Measurements from ENCODE around the gene SCN7A. TPM values are rescaled to one million over a fixed set of nuclear protein-coding genes. Genes with fewer than 3 reads are reported as not detected.

SCN7A gene
- total RNA-seq, 1 donor from 2014 or later: 15.0 TPM

GRCh38 chr2:166513952-166514351 lies 19.9 kb upstream of the SCN7A start:
- Histone ChIP-seq H3K36me3 (no peaks in the 10 kb centered on the region), H3K9me3 (no peaks in the 10 kb centered on the region), H3K4me1 (no peaks in the 10 kb centered on the region), H3K27ac (no peak overlapping the region), H3K27me3 (no peaks in the 10 kb centered on the region), H3K4me3 (no peak overlapping the region)
- intact Hi-C loops (cut with DNase I): no loop called here
- DNase-seq (ENCODE audit: extremely low spot score in 2 of 2): no peak
- TF ChIP-seq CTCF (IDR thresholded peaks at IDR 0.05): no peak
- TF ChIP-seq POLR2AphosphoS5 (IDR thresholded peaks at IDR 0.05; ENCODE audit: insufficient read depth in 1 of 2, low read depth in 1 of 2): no peak
- no peak for TF ChIP-seq POLR2A (IDR thresholded peaks at IDR 0.05)

- no peak overlapping the region for H3K4me3 ChIP-seq
- H3K27ac ChIP-seq: no peak overlapping the region
- H3K36me3 ChIP-seq: no peaks in the 10 kb centered on the region
- H3K27me3 ChIP-seq: no peaks in the 10 kb centered on the region
- intact Hi-C loops (cut with DNase I): no loop called here
- H3K9me3 ChIP-seq: no peaks in the 10 kb centered on the region
- no peak for DNase-seq (ENCODE audit: extremely low spot score in 2 of 2)
- TF ChIP-seq CTCF (IDR thresholded peaks at IDR 0.05) (no peak), POLR2A (IDR thresholded peaks at IDR 0.05) (no peak), POLR2AphosphoS5 (IDR thresholded peaks at IDR 0.05; ENCODE audit: insufficient read depth in 1 of 2, low read depth in 1 of 2) (no peak)
- H3K4me1 ChIP-seq: no peaks in the 10 kb centered on the region
Measured at GRCh38 chr2:166499281-166499680, 5.2 kb upstream of the SCN7A start.

- no peak for DNase-seq (ENCODE audit: extremely low spot score in 2 of 2)
- H3K36me3 ChIP-seq: no peaks in the 10 kb centered on the region
- intact Hi-C loops (cut with DNase I): no loop called here
- H3K4me3 ChIP-seq: no peak overlapping the region
- H3K9me3 ChIP-seq: no peaks in the 10 kb centered on the region
- no peaks in the 10 kb centered on the region for H3K27me3 ChIP-seq
- TF ChIP-seq POLR2AphosphoS5 (IDR thresholded peaks at IDR 0.05; ENCODE audit: insufficient read depth in 1 of 2, low read depth in 1 of 2) (no peak), POLR2A (IDR thresholded peaks at IDR 0.05) (no peak), CTCF (IDR thresholded peaks at IDR 0.05) (no peak)
- H3K4me1 ChIP-seq: no peaks in the 10 kb centered on the region
- no peak overlapping the region for H3K27ac ChIP-seq
Measured at GRCh38 chr2:166491461-166491860, 2.6 kb downstream of the SCN7A start.

GRCh38 chr2:166487171-166487570 lies 6.9 kb downstream of the SCN7A start:
- intact Hi-C loops (cut with DNase I): no loop called here
- TF ChIP-seq POLR2A (IDR thresholded peaks at IDR 0.05): no peak
- no peak for TF ChIP-seq CTCF (IDR thresholded peaks at IDR 0.05)
- TF ChIP-seq POLR2AphosphoS5 (IDR thresholded peaks at IDR 0.05; ENCODE audit: insufficient read depth in 1 of 2, low read depth in 1 of 2): no peak
- no peaks in the 10 kb centered on the region for H3K27me3 ChIP-seq
- no peak overlapping the region for H3K27ac ChIP-seq
- H3K4me3 ChIP-seq: no peak overlapping the region
- no peaks in the 10 kb centered on the region for H3K9me3 ChIP-seq
- no peaks in the 10 kb centered on the region for H3K36me3 ChIP-seq
- H3K4me1 ChIP-seq: no peaks in the 10 kb centered on the region
- DNase-seq (ENCODE audit: extremely low spot score in 2 of 2): no peak

GRCh38 chr2:166485558-166486178 lies 8.4 kb downstream of the SCN7A start:
- no peaks in the 10 kb centered on the region for H3K36me3 ChIP-seq
- H3K27me3 ChIP-seq: no peaks in the 10 kb centered on the region
- TF ChIP-seq CTCF (IDR thresholded peaks at IDR 0.05): no peak
- TF ChIP-seq POLR2A (IDR thresholded peaks at IDR 0.05): no peak
- TF ChIP-seq POLR2AphosphoS5 (IDR thresholded peaks at IDR 0.05; ENCODE audit: insufficient read depth in 1 of 2, low read depth in 1 of 2): no peak
- no peaks in the 10 kb centered on the region for H3K4me1 ChIP-seq
- no peaks in the 10 kb centered on the region for H3K9me3 ChIP-seq
- intact Hi-C loops (cut with DNase I): no loop called here
- no peak for DNase-seq (ENCODE audit: extremely low spot score in 2 of 2)
- H3K4me3 ChIP-seq: no peak overlapping the region
- no peak overlapping the region for H3K27ac ChIP-seq
